Activated CD8-positive, alpha-beta memory T cell treated with anti-CD3 and anti-CD28 coated beads for 24 hours (primary cell): Measurements from ENCODE around the gene STK35.
"Not testable (repeated sequence)": the region's sequence is repeated elsewhere in the genome, so short reads cannot be mapped to it uniquely, and the experiment has no call there.

Experiments used
- DNase-seq: peaks from one replicate; pipeline ENCODE4 v3.0.0-alpha.2; 2020

STK35 gene

DNA sequence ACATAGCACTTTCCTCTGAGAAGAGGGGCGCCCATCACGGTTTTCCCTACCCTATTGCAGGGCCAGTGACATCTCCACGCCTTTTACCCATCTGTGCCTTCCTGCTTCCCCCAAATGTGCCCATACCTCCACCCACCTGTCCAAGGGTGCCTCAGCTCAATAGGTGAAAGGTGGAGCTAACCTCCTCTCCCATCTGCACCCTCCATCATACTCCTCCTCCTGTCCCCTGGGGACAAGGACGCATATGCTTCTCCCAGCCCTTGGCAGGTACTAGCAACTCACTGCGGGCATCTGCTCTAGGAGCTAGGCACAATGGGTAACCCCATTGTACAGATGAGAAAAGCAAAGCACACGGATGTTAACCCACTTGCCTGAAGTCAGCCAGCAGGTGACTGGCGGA is 62.8 kb downstream of the STK35 start:
- DNase-seq = no peak

DNA sequence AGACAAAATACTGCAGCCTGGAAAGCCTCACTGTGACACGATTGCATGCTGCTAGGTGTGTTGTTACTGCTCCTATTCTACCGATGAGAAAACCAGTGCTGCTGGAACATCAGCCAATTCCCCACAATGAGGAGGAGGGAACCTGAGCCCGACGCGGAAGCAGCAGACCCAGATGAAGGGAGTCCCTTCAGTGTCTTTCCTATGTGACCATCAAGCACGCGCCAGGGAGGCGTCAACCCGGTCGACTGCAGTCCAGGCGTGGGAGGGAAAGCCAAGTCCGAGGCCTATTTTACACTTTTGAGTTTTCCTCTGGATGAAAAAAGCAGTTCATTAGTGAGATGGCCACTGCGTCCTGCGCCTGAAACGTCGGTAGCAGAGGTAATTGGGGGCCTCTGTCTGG is 63.3 kb downstream of the STK35 start:
- DNase-seq = no peak

- no peak for DNase-seq
These were observed 64.2 kb downstream of the STK35 start for GRCh38 chr20:2165871-2166270.

DNA sequence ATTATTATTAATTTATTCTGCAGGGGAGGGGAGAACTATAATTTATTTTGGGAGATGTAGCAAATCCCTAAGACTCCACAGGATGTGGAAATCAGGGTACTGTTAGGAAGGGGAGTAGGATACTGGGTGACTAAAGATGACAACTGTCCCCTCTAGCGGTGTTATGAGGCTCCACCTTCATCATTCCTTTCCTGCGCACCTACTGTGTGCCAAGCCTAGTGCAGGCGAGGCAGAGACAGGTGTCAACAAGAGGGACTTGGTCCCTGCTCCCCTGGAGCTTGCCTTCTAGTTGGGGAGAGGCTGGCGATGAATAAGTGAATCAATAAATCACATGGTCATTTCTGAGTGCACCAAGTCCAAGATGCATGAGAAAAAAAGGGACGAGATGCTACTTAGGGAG is 65.5 kb downstream of the STK35 start:
- DNase-seq = no peak

- peak; percentile 7 for DNase-seq
These were observed 67.3 kb downstream of the STK35 start for GRCh38 chr20:2168946-2169345.

DNA sequence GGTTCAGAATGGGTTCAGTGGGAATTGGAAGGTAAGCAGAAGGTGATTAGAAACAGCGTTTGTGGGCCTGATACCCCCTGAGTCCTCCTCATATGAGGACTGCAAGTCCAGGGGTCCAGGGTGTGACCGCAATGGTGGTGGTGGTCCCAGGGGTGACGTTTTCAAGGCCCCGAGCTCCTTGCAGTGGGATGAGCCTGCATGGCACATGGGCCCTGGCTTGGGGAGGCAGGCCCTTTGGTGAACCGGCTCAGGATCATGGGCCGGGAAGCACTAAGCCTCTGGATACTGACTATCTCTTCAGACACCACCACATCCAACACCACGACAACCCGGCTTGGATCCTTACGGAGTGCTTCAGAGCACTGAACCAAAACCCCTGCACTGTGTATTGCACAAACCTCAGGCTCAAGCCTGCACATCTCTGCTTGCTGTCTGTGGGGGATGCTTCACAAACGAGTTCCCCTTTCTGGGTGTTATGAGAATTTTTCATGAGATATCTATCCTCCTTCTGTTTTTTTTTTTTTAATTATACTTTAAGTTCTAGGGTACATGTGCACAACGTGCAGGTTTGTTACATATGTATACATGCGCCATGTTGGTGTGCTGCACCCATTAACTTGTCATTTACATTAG is 67.9 kb downstream of the STK35 start:
- no peak for DNase-seq

DNA sequence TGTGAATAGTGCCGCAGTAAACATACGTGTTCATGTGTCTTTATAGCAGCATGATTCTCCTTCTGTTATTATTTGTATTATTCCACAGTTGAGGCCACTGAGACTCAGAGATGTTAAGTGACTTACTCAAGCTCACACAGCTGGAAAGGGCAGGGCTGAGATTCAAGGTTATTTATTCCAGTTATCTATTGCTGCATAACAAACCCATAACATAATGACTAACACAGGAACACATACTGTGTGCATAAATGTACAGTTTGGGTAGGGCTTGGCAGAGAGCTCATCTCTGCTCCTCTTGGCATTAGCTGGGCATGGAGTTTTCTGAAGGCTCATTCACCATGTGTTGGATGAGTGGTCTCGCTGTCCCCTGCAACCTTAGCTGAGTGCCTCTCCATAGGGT is 68.8 kb downstream of the STK35 start:
- DNase-seq = no peak

GRCh38 chr20:2171266-2171790 is 69.7 kb downstream of the STK35 start:
- DNase-seq = no peak

DNA sequence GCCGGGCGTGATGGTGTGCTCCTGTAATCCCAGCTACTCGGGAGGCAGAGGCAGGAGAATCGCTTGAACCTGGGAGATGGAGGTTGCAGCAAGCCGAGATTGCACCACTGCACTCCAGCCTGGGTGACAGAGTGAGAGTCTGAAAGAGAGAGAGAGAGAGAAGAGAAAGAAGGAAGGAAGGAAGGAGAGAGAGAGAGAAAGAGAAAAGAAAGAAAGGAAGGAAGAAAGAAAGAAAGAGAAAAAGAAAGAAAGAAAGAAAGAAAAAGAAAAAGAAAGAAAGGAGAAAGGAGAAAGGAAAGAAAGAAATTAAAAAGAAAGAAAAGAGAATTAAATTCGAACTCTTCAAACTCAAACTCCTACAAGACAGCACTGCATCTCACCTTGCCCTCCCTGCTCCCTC is 70.2 kb downstream of the STK35 start:
- DNase-seq = not testable (repeated sequence)

DNA sequence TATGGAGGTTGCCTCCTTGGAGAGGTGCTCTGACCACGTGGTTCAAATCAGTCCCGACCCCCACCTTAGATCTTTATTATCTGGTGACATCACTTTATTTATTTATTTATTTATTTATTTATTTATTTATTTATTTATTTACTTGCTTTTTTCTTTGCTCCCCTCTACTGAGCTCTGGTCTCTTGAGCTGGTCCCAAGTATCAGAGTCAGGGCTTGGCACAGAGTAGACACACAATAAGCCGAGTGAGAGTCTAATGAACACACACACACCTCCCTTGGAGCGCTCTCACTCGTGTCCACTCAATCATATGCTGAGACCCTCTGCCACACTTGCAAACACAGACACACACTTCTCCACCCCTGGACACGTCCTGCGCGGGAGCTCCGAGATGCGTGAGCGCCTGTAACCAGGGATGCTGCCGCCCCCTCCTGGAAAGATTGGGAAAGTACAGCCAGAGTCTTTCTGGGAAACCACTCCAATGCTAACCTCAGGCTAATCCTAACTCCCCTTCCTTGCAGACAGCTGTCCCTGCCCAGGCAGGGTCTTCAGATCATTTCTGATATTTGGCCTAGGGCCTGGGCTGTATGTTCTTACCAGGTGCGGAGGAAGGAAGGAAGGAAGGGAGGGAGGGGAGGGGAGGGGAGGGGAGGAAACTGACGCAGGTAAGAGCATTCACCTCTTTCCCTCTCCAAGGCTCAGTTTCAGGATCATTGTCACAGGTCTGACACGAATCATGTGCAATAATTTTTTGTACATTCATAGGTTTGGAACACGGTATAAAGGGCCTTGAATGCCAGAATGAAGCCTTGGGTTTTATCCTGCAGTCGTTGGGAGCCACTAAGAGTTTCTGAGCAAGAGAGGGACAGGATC is 70.9 kb downstream of the STK35 start:
- DNase-seq = peak; percentile 87

DNA sequence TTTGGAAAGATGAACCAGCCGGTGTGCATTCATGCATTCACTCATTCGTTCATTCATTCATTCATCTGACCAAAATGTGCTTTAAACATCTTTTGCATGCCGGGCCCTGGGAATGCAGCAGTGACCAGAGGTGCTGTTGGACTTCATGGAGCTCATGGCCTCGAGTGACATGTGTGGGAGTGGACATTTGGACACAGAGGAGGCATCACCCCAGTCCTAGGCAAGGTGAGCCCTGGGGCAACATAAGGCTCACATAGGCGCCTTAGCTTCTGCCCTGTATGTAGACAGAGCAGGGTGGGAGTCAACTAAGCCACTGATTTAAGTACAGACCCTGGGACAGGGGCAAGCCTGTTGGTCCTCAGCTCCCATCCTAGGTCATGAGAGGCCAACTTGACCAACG is 71.6 kb downstream of the STK35 start:
- DNase-seq = no peak

GRCh38 chr20:2174067-2174466 is 72.4 kb downstream of the STK35 start:
- DNase-seq = no peak

GRCh38 chr20:2176946-2177345 is 75.3 kb downstream of the STK35 start:
- DNase-seq = no peak

DNA sequence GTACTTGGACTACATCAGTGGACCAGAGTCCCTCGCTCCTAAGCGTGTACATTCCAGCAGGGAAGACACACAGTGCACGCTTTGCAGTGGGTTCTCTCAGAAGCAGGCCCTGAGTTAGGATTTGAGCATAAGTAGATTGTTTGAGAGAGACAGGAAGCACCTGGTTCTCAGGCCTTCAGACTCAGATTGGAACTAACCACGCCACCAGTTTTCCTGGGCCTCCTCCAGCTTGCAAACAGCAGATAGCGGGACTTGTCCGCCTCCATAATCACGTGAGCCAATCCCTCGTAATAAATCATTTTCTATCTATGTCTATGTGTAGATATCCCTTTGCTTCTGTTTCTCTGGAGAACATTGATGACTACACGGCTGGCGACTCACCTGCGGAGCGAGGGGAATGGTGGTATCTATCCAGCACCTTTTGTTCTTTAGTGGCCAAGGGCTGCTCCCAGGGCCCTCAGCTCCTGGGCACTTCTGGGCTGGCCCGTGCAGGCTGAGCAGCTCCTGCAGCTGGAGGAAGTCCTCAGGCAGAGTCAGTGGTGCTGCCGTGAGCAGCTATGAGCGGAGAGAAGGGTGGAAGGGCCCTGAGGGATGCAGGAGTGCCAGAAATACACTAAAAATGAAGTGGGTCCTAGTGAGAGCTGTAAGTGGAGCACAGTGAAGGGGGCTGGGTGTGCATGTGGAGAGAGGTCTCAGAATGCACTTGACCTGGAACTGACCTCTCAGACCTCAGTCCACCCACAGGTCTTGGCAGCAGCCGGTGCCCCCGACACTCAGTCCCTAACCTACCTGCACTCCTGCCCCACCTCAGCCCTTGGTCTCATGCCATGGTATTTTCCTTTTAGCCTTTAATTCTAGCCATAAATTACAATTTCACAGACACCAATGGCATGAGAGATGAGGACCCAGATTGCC is 76.9 kb downstream of the STK35 start:
- no peak for DNase-seq

DNA sequence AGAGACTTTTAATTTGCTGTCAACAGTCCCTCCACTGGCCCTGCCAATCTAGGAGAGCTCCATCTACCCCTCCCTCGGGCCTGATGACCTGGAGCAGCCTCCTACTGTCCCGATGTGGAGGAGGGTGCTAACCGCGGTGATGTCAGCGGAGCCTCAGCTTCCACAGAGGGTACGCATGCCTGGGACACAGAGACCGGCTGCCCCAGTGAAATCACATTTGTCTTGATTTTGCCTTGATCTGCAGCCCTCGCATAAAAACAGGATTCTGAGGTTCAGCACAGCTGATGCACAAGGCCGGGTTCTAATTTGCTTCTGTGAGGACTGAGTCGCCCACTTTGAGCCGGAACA is 77.6 kb downstream of the STK35 start:
- no peak for DNase-seq

DNA sequence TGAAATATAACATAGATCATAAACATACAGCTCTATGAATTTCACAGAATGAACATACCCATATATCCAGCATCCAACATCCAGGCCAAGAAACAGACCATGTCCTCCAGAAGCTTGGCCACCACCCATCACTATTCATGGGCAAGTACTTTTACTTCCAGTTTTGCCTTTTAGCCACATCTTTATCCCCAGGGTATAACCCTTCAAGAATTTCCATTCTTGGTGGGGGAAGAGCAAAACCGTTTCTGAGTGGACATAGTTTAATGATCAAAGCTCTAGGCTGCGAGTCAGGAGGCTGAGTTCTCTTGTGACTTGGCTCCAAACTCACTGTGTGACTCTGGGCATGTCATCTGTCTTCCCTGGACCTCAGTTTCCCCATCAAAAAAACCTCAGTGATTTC is 78.3 kb downstream of the STK35 start:
- DNase-seq = no peak

- DNase-seq = no peak
These were observed 81.8 kb downstream of the STK35 start for GRCh38 chr20:2183381-2183780.

GRCh38 chr20:2184933-2185332 is 83.3 kb downstream of the STK35 start:
- DNase-seq = not testable (repeated sequence)

GRCh38 chr20:2195614-2196013 is 94.0 kb downstream of the STK35 start:
- DNase-seq = no peak

DNA sequence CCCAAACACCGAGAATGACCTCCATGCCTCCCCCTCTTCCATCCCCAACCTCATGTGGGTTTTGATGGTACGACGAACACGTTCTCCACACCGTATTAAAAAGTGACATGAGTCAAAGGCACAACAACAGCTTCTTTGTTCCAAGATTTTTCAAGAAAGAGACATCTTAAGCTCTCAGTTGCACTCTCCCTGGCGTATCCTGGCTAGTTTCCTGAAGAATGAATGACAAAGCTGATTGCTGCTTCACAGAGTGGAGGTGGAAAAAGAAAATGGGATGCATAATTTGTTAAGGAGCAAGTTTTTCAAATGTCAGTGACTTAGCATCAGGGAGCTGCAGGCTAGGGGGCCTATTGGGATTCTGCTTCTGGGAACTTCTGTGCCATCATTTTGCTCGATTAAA is 95.5 kb downstream of the STK35 start:
- DNase-seq = no peak
